ENCODE measurements around the gene PLBD2.

The PLBD2 gene

DNA sequence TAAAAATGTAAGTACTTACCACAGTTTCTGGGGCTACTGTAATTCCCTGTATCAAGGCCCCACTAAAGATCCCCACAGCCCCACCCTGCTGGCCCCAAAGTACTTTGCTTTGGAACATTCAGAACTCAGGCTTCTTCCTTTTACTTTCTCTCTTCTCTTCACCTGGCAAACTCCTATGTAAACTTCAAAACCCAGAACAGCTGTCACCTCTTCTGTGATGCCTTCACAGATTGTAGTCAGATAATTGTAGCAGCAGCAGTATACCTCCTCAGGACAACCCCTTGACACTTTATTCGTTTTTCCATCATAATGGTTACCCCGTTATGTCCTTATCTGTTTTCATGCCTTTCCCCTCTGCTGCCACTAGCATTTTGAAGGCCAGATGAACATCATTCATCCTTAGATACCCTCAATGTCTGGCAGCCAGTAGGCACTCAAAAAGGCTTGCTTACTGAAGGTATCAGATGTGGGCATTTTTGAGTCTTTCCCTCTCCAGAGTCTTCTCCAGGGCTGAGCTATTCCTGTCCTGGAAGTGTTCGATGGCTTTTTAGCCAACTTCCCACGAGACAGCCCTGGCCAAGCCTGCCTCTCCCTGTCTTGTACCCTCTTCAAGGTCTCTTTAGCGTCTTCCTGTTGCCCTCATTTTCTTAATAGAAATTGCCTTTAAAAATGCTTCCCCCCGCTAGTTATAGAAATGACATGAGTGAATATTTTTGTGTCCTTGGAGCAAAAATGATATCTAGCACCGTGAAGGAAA, 7.4 kb downstream of the PLBD2 start:
- no peaks in the 10 kb centered on the region for H3K36me3 ChIP-seq (ENCODE audit: control insufficient read depth, insufficient read depth, low read length)
- H3K27me3 ChIP-seq (ENCODE audit: control insufficient read depth, insufficient read depth, low read length) = no peaks in the 10 kb centered on the region
- no peak overlapping the region for H3K4me3 ChIP-seq (ENCODE audit: low read depth, low read length)
- no peaks in the 10 kb centered on the region for H3K9me3 ChIP-seq (ENCODE audit: control insufficient read depth, low read length)
- TF ChIP-seq, protein P1, sequence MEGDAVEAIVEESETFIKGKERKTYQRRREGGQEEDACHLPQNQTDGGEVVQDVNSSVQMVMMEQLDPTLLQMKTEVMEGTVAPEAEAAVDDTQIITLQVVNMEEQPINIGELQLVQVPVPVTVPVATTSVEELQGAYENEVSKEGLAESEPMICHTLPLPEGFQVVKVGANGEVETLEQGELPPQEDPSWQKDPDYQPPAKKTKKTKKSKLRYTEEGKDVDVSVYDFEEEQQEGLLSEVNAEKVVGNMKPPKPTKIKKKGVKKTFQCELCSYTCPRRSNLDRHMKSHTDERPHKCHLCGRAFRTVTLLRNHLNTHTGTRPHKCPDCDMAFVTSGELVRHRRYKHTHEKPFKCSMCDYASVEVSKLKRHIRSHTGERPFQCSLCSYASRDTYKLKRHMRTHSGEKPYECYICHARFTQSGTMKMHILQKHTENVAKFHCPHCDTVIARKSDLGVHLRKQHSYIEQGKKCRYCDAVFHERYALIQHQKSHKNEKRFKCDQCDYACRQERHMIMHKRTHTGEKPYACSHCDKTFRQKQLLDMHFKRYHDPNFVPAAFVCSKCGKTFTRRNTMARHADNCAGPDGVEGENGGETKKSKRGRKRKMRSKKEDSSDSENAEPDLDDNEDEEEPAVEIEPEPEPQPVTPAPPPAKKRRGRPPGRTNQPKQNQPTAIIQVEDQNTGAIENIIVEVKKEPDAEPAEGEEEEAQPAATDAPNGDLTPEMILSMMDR (IDR thresholded peaks at IDR 0.05) = no peak
- H3K79me2 ChIP-seq = no peaks in the 10 kb centered on the region
- no peak overlapping the region for H3K9ac ChIP-seq
- no peak overlapping the region for H3K4me2 ChIP-seq (ENCODE audit: low read length)
- no peak overlapping the region for H2AFZ ChIP-seq
- no peak overlapping the region for H3K27ac ChIP-seq
- H3K4me1 ChIP-seq = no peaks in the 10 kb centered on the region

DNA sequence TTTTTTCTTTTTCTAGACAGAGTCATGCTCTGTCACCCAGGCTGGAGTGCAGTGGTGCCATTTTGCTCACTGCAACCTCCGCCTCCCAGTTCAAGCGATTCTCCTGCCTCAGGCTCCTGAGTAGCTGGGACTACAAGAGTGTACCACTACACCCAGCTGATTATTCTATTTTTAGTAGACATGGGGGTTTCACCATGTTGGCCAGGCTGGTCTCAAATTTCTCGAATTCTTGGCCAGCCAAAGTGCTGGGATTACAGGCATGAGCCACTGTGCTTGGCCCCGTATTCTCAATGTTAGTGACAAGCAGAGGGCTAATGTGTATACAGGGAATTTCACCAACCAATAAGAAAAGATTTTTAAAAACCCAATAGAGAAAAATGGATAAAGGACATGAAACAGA, 8.4 kb downstream of the PLBD2 start:
- no peak overlapping the region for H2AFZ ChIP-seq
- no peaks in the 10 kb centered on the region for H3K27me3 ChIP-seq (ENCODE audit: control insufficient read depth, insufficient read depth, low read length)
- H3K9me3 ChIP-seq (ENCODE audit: control insufficient read depth, low read length) = no peaks in the 10 kb centered on the region
- no peak overlapping the region for H3K4me3 ChIP-seq (ENCODE audit: low read depth, low read length)
- no peaks in the 10 kb centered on the region for H3K4me1 ChIP-seq
- H3K79me2 ChIP-seq = no peaks in the 10 kb centered on the region
- H3K9ac ChIP-seq = no peak overlapping the region
- TF ChIP-seq, protein P1 (IDR thresholded peaks at IDR 0.05) = no peak
- no peak overlapping the region for H3K27ac ChIP-seq
- H3K4me2 ChIP-seq (ENCODE audit: low read length) = no peak overlapping the region
- H3K36me3 ChIP-seq (ENCODE audit: control insufficient read depth, insufficient read depth, low read length) = no peaks in the 10 kb centered on the region

DNA sequence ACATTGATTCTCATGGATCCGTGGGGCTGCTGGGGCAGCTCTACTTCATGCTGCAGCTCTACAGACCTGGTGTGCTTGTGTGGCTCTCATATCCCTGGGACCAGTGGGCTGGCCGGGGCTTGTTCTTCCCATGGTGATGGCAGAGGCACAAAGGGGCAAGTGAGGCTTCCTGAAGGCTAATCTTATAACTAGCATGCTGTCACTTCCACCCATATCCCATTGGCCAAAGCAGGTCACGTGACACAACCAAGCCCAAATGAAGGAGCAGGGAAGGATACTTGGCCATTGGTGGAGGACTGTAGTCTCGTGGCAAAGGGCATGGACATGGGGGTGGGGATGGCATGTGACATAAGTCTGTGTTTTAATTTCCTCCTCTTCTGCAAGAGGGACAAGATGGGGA, 9.9 kb downstream of the PLBD2 start:
- Histone ChIP-seq H3K9ac (no peak overlapping the region), H3K4me3 (ENCODE audit: low read depth, low read length) (no peak overlapping the region), H3K27ac (no peak overlapping the region), H3K36me3 (ENCODE audit: control insufficient read depth, insufficient read depth, low read length) (no peaks in the 10 kb centered on the region), H2AFZ (no peak overlapping the region), H3K27me3 (ENCODE audit: control insufficient read depth, insufficient read depth, low read length) (no peaks in the 10 kb centered on the region), H3K4me1 (no peaks in the 10 kb centered on the region), H3K9me3 (ENCODE audit: control insufficient read depth, low read length) (no peaks in the 10 kb centered on the region), H3K79me2 (no peaks in the 10 kb centered on the region), H3K4me2 (ENCODE audit: low read length) (no peak overlapping the region)
- TF ChIP-seq, protein P1 (IDR thresholded peaks at IDR 0.05) = no peak

DNA sequence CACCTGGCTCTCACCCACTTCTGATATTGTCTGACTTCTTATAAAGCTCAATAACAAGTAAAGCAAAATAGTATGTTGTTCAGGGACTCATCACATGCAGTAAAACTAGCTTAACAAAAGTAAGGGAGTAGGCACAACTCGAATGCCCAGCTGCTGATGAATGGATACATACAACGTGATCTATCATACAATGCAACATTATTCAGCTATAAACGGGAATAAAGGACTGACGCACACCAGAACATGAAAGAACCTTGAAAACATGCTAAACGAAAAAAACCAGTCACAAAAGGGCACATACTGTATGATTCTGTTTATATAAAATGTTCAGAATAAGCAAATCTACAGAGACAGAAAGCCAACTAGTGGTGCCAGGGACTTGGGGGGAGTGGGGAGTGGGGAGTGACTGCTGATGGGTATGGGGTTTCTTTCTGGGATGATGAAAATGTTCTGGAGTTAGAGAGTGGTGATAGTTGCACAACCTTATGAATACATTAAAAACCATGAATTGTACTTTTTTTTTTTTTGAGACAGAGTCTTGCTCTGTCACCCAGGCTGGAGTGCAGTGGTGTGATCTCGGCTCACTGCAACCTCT, 11.1 kb downstream of the PLBD2 start:
- H3K79me2 ChIP-seq = no peaks in the 10 kb centered on the region
- no peak overlapping the region for H3K4me2 ChIP-seq (ENCODE audit: low read length)
- H3K9ac ChIP-seq = no peak overlapping the region
- no peaks in the 10 kb centered on the region for H3K4me1 ChIP-seq
- H3K4me3 ChIP-seq (ENCODE audit: low read depth, low read length) = no peak overlapping the region
- no peaks in the 10 kb centered on the region for H3K36me3 ChIP-seq (ENCODE audit: control insufficient read depth, insufficient read depth, low read length)
- H3K9me3 ChIP-seq (ENCODE audit: control insufficient read depth, low read length) = no peaks in the 10 kb centered on the region
- H3K27me3 ChIP-seq (ENCODE audit: control insufficient read depth, insufficient read depth, low read length) = no peaks in the 10 kb centered on the region
- H2AFZ ChIP-seq = no peak overlapping the region
- TF ChIP-seq, protein P1 (IDR thresholded peaks at IDR 0.05) = no peak
- no peak overlapping the region for H3K27ac ChIP-seq

Data from parathyroid adenoma (tissue), 2 donors.